Sigmoid colon (tissue), 3 donors: ENCODE data around the gene SHF.

Experiments used
- POLR2A ChIP-seq, 2 donors: fragments of 450-650 bp; IDR thresholded peaks; one replicate each; pipeline ENCODE4 v1.6.1; 2016; ENCODE audit warnings: antibody characterized with exemption in 2 of 2, mild to moderate bottlenecking in 2 of 2, moderate library complexity in 2 of 2
- TF ChIP-seq, protein P1 (sequence below), 4 experiments: fragments of 450-650 bp in 3 of 4; fragments of 200-600 bp in 1 of 4; IDR thresholded peaks; one replicate each; pipeline ENCODE4 v1.5.1; 2016 to 2019; ENCODE audit warnings: antibody characterized with exemption in 4 of 4, mild to moderate bottlenecking in 3 of 4, moderate library complexity in 2 of 4

DNA sequence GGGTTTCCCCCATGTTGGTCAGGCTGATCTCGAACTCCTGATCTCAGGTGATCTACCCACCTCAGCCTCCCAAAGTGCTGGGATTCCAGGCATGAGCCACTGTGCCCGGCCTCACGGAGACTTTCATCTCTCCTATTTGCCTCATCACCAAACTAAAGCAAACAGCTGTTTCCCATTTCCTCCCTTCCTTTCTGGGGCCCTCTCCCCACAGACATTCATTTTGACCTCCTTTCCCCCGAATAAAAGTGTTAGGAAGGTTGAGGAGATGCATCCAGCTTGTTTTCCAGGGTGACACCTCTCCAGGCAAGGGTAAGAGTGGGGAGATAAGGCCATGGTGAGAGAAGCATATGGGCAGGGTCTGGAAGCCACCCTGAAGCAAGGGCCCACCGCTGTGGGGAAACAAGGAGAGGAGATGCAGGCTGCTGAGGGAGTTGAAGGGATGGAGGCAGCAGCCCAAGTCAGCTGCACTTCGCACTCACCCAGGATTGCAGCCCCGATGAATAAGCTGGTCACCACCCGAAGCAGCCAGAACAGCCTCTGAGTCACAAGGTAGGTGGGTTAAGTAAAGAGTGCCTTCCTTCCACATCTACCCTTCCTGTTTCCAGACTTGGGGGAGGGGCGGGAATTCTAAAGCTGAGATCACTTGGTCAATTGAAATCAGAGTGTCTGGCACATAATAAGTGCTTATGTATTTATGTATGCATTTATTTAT, 65.9 kb downstream of the SHF start:
- TF ChIP-seq POLR2A (IDR thresholded peaks at IDR 0.05): no peak
- TF ChIP-seq, protein P1, sequence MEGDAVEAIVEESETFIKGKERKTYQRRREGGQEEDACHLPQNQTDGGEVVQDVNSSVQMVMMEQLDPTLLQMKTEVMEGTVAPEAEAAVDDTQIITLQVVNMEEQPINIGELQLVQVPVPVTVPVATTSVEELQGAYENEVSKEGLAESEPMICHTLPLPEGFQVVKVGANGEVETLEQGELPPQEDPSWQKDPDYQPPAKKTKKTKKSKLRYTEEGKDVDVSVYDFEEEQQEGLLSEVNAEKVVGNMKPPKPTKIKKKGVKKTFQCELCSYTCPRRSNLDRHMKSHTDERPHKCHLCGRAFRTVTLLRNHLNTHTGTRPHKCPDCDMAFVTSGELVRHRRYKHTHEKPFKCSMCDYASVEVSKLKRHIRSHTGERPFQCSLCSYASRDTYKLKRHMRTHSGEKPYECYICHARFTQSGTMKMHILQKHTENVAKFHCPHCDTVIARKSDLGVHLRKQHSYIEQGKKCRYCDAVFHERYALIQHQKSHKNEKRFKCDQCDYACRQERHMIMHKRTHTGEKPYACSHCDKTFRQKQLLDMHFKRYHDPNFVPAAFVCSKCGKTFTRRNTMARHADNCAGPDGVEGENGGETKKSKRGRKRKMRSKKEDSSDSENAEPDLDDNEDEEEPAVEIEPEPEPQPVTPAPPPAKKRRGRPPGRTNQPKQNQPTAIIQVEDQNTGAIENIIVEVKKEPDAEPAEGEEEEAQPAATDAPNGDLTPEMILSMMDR (IDR thresholded peaks at IDR 0.05): no peak
